ENCODE data around the gene TRIP12.

- TF ChIP-seq, protein P1, sequence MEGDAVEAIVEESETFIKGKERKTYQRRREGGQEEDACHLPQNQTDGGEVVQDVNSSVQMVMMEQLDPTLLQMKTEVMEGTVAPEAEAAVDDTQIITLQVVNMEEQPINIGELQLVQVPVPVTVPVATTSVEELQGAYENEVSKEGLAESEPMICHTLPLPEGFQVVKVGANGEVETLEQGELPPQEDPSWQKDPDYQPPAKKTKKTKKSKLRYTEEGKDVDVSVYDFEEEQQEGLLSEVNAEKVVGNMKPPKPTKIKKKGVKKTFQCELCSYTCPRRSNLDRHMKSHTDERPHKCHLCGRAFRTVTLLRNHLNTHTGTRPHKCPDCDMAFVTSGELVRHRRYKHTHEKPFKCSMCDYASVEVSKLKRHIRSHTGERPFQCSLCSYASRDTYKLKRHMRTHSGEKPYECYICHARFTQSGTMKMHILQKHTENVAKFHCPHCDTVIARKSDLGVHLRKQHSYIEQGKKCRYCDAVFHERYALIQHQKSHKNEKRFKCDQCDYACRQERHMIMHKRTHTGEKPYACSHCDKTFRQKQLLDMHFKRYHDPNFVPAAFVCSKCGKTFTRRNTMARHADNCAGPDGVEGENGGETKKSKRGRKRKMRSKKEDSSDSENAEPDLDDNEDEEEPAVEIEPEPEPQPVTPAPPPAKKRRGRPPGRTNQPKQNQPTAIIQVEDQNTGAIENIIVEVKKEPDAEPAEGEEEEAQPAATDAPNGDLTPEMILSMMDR (IDR thresholded peaks at IDR 0.05; ENCODE audit: insufficient read depth, low read length), result no peak
- TF ChIP-seq, protein P2, sequence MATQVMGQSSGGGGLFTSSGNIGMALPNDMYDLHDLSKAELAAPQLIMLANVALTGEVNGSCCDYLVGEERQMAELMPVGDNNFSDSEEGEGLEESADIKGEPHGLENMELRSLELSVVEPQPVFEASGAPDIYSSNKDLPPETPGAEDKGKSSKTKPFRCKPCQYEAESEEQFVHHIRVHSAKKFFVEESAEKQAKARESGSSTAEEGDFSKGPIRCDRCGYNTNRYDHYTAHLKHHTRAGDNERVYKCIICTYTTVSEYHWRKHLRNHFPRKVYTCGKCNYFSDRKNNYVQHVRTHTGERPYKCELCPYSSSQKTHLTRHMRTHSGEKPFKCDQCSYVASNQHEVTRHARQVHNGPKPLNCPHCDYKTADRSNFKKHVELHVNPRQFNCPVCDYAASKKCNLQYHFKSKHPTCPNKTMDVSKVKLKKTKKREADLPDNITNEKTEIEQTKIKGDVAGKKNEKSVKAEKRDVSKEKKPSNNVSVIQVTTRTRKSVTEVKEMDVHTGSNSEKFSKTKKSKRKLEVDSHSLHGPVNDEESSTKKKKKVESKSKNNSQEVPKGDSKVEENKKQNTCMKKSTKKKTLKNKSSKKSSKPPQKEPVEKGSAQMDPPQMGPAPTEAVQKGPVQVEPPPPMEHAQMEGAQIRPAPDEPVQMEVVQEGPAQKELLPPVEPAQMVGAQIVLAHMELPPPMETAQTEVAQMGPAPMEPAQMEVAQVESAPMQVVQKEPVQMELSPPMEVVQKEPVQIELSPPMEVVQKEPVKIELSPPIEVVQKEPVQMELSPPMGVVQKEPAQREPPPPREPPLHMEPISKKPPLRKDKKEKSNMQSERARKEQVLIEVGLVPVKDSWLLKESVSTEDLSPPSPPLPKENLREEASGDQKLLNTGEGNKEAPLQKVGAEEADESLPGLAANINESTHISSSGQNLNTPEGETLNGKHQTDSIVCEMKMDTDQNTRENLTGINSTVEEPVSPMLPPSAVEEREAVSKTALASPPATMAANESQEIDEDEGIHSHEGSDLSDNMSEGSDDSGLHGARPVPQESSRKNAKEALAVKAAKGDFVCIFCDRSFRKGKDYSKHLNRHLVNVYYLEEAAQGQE (IDR thresholded peaks at IDR 0.05; ENCODE audit: insufficient replicate concordance, low read depth), result no peak
Observed at GRCh38 chr2:229896857-229897256, 25.0 kb downstream of the TRIP12 start.
